Fibroblast of lung (primary cell): ENCODE data around the gene ZNF532.

Experiments
- CTCF ChIP-seq, 2 donors: IDR thresholded peaks in 1 of 2; conservative IDR thresholded peaks in 1 of 2; 1 replicate in 1 of 2; 2 replicates in 1 of 2; pipeline ENCODE4 v1.5.1; 2011 to 2012; ENCODE audit warnings: low read length in 2 of 2, control low read depth in 1 of 2, inconsistent platforms in 1 of 2, low read depth in 1 of 2, mild to moderate bottlenecking in 1 of 2
- EZH2 ChIP-seq: IDR thresholded peaks from 2 replicates; pipeline ENCODE4 v1.5.1; 2012; ENCODE audit warnings: low read length, control low read depth, mild to moderate bottlenecking; ENCODE audit errors: missing control alignments

DNA sequence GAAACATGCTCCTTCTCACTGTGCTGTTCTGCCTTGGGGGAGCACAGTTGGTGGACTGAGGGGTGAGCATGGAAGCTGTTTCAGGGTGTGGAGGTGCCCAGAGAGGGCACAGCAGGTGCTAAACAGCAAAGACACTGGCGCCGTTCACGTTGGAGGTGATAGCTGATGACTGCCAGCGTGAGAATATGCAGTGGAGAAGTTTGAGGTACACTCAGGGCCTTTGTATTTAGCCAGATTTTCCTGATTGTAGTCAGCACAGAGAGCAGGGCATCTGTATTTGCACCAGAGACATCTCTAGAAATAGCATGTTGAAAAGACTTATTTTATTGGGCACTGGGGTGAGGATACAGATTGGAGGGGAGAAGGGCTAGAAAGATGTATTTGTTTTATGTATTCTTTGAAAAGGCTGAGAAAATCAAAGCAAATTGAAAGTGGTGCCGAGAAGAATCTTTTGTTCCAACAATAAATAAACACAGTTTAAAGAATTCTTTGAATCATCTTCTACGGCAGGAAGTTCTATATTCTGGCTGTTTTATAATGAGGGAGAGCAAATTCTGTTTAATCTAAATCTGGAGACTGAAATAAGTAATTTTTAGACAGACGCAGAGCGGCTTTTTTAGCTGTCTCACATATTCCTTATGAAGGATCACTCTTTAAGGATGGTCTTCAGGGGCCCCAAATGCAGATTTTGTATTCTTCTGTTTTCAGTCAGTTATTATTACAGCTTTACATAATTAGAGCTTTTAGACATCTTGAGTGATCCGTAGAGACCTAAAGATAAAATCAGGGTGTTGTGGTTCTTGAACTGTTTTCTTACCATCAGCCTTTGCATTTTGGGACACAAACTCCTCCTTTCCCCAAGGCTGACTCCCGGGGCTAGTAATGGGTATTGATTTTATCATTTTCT is 7.1 kb downstream of the ZNF532 start:
- TF ChIP-seq CTCF (conservative IDR thresholded peaks at IDR 0.05 in 1 of 2, IDR thresholded peaks at IDR 0.05 in 1 of 2; ENCODE audit: low read depth in 1 of 2, low read length in 2 of 2) (no peak), EZH2 (no peak)
